Gastroesophageal sphincter (tissue), 3 donors: ENCODE measurements around the gene NFASC.

Experiments used
- EP300 ChIP-seq: sonication (generic); formaldehyde crosslinking; IDR thresholded peaks from one replicate; pipeline ENCODE4 v1.6.1; 2017; ENCODE audit warnings: antibody characterized with exemption, mild to moderate bottlenecking
- POLR2A ChIP-seq, 2 donors: fragments of 450-650 bp; IDR thresholded peaks; one replicate each; pipeline ENCODE4 v1.6.1; 2017; ENCODE audit warnings: antibody characterized with exemption in 2 of 2, mild to moderate bottlenecking in 2 of 2, moderate library complexity in 1 of 2
- POLR2AphosphoS5 ChIP-seq: sonication (generic); formaldehyde crosslinking; IDR thresholded peaks from one replicate; pipeline ENCODE4 v1.6.1; 2017; ENCODE audit warnings: antibody characterized with exemption
- TF ChIP-seq, protein P1 (sequence below), 4 experiments: fragments of 200-600 bp in 2 of 4; fragments of 450-650 bp in 2 of 4; sonication (generic) in 1 of 4; IDR thresholded peaks; one replicate each; pipeline ENCODE4 v1.5.1; 2017 to 2019; ENCODE audit warnings: antibody characterized with exemption in 4 of 4, mild to moderate bottlenecking in 2 of 4, moderate library complexity in 2 of 4

DNA sequence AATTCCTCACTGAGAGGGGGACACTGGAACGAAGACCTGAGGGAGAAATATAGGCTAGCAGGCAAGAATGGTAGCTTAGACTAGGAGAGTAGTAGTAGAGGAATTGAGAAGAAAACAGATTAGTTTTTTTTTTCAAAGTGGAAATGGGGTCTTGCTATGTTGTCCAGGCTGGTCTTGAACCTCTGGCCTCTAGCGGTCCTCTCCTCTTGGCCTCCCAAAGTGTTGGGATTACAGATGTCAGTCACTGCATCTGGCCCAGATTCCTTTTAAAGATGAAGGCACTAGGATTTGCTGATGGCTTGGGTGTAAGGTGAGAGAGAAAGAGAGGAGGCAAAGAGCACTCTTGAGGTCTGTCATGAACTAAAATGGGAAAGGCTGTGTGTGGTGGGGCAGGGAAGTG lies 30.1 kb downstream of the NFASC start:
- TF ChIP-seq, protein P1, sequence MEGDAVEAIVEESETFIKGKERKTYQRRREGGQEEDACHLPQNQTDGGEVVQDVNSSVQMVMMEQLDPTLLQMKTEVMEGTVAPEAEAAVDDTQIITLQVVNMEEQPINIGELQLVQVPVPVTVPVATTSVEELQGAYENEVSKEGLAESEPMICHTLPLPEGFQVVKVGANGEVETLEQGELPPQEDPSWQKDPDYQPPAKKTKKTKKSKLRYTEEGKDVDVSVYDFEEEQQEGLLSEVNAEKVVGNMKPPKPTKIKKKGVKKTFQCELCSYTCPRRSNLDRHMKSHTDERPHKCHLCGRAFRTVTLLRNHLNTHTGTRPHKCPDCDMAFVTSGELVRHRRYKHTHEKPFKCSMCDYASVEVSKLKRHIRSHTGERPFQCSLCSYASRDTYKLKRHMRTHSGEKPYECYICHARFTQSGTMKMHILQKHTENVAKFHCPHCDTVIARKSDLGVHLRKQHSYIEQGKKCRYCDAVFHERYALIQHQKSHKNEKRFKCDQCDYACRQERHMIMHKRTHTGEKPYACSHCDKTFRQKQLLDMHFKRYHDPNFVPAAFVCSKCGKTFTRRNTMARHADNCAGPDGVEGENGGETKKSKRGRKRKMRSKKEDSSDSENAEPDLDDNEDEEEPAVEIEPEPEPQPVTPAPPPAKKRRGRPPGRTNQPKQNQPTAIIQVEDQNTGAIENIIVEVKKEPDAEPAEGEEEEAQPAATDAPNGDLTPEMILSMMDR (IDR thresholded peaks at IDR 0.05), result no peak
- TF ChIP-seq POLR2A (IDR thresholded peaks at IDR 0.05) (no peak), POLR2AphosphoS5 (no peak), EP300 (no peak)
